COR-L47 (cell line): ENCODE measurements around the gene CLEC16A.
"Not testable (repeated sequence)": the region's sequence is repeated elsewhere in the genome, so short reads cannot be mapped to it uniquely, and the experiment has no call there.

Source experiments
- DNase-seq: peaks from one replicate; lab custom pipeline; 2025; lab: John Stamatoyannopoulos, UW

CLEC16A gene

DNA sequence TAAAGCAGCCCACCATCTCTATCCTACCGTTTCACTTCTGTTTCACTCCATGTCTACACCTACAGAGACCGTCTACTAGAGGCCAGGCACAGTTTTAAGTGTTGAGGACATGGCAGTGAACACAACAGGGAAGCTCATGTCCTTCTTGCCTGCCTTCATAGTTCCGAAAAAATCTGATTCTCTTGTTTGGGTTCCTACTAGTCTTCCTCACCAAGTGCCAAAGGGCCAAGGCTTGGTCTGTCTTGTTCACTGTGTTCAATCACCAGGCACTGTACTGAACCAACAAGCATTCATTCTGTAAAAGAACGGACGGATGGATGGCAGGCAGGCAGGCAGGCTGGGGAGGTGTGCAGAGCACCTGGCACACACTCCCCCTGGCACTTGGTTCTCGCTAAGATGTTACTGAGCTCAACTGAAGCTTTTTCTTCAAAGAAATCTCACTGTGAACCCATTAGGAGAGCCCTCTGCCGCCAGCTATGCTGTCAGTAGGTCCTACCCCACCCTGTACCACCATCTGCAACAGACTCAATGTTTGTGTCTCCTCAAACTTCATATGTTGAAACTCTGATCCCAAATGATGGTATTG is 4.6 kb upstream of the CLEC16A start:
- no peak for DNase-seq

DNA sequence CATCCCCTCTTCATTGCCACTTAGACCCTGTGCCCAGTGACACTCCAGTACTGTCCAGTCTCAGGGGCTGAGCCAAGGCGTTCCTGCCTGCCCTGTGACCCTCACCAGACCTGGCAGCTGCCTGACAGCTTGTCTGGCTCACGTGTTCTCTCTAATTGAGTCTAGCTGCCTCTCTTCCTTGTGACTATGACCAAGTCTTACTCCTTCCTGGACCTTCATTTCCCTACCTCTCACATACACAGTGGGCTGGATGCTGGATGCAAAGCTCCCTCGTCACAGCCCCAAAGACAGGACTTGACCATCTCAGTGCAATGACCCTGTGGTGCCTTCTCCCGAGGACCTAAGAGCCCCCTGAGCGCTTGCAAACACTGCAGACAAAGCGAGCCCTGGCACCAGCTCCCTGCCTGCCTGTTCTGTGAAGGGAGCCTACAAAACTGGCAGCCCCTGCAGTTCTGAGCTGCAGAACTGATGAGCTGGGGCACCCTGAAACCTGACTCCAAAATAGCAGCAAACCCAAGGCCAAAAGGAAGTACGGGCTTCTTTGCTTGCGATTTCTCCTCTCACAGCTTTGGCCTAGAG is 3.8 kb upstream of the CLEC16A start:
- no peak for DNase-seq

DNA sequence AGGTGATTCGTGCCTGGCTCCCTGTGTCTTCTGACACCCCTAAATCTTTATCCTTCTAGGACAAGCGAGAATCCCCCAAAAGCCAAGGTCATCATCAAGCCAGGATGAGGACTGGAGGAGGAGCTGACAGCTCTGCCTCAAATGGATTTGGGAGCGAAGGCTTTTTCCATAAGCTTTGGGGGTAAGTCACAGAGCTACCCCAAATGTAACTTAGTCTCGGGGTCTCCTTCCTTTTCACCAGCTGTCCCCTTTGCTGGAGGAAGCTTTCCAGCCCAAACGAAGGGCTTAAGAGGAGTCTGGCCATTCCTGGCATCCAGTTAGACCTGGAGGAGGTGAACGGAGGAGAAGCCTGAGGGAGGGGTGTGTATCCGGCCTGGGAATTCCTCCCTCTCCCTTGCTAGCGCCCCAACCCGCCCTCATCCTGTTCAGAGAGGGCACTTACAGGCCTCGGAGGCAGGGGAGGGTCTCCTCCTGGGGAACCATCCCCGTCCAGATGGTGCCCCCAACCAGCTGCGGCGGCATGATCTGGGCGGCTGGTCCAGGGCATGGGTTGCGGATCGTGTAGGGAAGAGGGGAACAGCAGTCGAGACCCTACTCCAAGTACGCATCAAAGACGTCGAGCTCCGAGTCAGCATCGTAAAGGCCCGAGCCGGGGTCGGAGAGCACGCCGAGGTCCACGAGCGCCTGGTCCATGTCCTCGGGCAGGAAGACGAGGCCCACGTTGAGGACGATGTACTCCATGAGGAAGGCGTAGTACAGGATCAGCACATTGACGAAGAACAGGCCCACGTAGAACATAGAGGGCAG is 3.0 kb upstream of the CLEC16A start:
- no peak for DNase-seq

DNA sequence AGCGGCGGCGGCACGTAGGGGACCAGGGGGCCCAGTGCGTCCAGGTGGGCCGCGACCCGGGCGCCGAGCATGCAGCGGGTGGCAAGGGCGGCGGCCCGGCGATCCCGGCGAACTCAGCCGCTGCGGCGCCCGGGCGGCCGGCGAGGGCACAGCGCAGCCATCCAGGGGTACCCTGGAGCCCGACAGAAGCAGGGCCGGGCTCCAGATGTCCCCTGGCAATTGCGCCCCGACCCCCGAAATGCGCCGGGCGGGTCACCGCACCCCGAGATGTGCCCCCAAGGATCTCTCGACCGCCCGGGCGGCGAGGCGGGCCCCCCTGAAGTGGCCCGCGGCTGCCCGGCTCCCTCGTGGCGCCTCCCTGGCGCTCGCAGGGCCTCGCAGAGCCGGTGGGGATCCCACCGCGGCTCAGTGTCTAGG is 2.4 kb upstream of the CLEC16A start:
- DNase-seq, result not testable (repeated sequence)

DNA sequence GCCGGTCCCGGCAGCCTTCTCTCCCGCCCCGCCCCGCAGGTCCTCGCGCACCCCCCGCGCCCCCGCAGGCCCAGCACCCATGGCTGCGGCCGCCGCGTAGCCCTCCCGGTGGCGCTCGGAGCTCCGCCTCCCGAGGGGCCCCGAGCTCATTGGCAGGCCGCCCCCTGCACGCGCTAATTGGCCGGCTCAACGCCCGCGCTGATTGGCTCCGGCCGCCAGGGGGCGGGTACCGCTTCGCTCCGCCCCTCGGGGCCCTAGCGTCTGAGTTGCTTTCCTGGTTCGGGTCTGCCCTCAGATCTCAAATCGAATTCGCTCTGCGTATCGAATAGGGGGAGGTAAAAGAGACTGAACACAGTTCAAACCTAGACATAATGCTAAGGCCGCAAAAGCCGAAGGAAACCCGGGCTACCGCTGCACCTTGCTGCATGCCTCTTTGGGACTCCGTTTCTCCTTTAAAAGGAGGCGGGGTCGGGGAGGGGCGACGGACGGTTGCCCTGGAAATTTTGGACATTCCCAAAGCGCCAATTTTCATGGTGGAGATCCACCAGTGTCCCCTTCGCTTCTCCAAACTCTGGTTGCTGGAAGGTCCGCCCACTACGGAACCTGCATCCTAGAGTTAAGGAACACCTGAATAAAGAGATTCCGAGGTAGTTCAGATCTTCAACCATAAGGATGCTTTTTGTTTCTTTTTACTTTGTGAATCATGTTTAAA is 1.9 kb upstream of the CLEC16A start, which contains the start of gene DEXI:
TSS of gene DEXI (minus strand) at position 117 of the 712 bp plus-strand sequence. CDS start 463 bp downstream, outside the sequence.
- peak; percentile 93 for DNase-seq

DNA sequence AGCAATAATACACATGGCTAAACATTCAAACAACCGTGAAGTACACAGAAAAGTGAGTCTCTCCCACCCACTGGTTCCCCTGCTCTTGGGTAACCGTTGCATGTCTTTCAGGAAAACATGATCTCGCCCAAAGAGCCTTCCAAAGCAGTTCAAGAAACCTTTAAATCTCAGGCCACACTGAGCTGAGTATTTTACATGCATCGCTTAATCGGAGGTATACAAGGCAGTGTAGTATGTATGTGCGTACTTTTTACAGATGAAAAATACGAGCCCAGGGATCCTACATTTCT is 1.4 kb upstream of the CLEC16A start:
- DNase-seq, result no peak

DNA sequence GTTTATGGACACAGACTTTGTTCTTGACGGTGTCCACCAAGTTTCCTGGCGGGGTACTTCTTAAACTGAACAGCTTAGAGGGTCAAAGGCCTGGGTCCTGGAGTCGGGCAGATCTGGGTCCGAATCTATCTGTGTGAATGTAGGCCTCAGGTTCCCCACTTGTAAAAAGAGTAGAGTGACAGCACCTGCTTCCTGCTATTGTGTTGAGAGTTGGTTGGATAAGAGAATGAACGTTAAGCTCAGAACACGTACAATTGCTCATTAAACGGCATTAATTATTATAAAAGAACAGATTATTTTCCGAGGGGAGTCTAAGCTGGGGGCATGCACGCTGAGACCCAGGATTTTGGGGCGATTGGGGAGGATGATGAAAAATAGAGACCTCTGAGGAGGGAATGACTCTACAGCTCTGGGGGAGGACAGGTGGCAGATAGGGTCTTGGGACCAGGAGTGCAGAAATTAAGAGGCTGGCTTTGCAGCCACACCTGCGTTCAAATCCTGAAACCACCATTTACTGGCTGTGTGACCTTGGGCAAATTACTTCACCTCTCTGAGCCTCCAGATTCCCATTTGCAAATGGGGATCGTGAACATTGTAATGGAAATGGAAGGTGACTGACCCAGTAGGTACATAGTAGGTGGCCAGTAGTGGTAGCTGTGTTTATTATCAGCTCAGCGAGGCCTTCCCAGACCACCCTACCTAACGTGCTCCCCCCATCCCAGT is 862 bp downstream of the CLEC16A start:
- no peak for DNase-seq

DNA sequence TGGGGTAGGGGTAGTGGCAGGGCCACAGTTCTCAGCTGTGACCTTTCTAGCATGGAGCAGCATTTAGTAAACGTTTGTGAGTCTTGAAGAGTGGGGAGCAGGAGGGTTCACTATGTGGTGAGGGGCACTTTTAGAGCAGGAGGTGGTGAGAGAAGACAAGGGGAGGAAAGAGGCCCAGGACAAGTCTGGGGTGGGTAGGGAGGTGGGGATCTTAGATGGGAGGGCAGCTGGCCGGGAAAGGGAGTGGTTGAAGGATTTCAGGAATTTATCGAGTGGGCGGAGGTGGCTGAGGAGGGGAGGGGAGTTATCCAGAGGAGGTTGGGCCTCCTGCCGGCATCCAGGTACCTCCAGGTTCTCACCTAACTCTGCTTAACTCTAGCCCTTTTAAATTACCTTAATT is 1.9 kb downstream of the CLEC16A start:
- no peak for DNase-seq

DNA sequence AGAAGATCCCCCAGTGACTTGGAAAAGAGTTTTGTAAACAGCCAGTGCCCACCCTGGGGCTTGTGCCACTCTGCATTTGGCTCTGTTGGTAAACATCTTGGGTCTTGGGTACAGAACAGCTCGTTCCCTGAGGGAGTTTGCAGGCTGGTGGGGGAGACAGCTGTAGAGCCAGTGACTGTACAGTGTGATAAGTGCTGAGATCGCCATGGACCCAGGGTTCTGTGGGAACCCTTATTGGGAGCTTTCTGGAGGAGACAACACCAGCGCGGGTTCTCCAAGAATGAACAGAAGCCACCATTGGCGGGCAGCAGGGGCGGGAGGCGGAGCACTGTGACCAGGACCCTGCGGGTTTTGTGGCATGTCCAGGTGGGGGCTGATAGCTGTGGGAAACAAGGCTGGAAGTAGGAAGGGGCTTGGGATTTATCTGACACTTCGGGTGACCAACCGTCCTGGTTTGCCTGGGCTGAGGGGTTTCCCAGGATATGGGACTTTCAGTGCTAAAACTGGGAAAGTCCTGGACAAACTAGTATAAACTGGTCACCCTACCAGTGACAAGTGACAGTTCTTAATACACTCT is 2.9 kb downstream of the CLEC16A start:
- no peak for DNase-seq

DNA sequence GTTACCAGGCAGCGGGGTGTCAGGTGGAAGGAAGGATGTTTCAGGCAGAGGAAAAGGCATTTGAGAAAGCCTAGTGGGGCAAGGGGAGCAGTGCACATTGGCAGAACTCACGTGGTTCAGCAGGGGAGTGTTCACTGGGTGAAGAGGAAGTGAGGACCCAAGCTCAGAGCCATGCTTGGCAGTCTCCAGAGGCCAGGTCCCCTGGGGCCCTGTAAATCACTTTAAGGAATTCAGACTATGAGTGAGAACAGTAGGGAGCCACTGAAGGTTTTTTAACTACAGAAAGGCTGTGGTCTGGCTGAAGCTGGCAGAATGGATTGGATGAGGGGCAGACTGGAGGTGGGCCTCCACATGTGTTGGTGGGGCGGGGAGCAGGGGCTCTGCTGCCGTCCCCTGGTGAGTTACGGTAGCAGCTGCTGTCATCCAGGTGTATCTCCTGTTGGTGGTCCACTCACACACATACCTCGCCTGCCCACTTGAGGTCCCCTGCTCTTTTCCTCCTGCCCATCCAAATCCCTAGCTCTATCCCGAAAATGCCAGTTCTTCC is 5.1 kb downstream of the CLEC16A start:
- no peak for DNase-seq

DNA sequence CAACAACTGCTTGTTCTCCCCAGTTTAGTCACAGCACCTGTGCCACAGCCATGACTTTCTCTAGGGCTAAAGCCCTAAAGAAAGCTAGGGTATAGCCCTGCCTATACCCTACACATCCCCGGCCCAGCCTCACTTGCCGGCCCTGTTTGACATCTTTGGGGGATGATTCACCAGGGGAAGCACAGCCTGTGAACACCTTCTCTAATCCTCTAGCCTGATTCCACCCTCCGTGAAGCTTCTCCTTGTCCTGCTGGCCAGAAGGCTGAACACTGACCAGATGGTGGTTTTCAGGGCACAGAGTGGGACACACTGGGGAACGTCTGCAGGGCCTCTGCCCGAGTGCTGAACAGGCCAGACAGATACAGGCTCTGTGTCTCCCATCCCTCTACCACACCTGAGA is 6.0 kb downstream of the CLEC16A start:
- DNase-seq, result no peak

DNA sequence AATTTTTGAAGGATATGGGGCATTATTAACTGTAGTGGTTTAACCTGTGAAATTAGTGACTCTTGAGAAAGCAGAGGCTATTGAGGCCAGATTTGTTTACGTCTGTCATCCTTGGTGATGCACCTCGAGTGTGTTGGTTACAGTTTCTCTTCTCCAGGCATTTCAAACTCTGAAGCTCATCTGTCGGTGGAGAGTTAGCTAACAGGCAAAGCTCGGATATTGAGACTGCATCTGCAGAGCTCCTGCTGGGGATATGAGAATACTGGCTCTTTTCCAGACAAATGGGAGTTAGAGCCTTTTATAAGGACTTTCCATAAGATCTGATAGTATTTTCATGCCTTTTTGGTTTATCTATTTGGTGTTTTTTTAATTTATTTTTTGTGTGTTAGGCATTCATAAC is 6.7 kb downstream of the CLEC16A start:
- no peak for DNase-seq

DNA sequence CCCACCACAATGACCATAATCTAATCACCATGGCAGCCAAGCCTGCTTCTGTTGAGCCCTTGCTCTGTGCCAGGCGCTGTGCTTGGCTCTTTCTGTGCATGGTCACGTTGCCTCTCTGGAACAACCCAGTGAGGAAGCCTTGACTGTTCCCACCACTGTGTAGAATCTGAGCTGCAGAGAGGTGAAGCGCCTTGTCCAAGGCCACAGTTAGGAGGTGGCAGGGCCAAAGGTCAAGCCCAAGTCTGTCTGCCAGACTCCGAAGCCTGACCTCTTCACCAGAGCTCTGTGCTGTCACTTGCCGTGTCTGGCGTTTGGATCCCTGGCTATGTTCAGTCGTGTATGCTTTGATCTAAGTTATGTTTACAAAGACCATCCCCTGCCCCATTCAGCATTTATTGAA is 10.5 kb downstream of the CLEC16A start:
- DNase-seq, result no peak

DNA sequence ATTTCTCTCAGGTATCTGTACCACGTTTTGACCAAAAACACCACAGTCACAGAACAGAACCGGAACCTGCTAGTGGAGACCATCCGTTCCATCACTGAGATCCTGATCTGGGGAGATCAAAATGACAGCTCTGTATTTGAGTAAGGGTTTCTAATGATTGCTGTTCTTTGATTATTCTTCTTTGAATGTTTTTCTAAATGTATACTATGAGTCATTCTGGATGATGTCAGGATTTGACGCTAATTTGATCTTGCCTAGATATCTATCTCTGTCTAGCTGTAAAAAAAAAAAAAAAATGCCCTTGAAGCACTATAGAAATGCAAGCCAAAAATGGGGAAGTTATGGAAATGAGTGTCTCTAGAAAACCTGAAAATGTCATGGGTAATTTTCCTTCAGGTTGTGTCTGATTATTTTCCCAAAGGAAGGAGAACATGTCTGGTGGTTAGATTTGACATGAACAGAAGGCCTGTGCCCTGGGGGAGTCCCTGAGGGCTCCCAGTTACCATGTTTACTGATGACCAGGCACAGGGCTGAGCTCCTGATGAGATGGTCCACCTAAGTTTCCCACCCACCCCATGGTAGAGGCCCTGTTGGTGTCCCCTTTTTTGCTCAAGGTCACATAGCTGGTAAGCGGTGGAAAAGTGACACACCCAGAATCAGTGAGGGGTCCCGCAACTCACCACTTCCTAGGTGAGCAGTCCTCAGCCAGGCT is 13.6 kb downstream of the CLEC16A start:
- no peak for DNase-seq

DNA sequence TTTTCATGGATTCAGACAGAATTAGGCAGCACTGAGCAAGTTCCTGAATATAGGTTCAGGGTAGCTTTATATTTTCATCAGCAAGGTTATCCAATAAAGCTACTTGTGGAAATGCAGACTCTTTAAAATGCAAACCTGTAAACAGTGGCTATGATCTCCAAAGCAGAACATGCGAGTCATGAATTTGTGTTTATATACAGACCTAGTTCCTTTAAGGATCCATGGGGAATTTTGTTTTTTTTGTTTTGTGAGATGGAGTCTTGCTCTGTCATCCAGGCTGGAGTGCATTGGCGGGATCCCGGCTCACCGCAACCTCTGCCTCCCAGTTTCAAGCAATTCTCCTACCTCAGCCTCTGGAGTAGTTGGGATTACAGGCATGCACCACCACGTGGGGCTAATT is 14.8 kb downstream of the CLEC16A start:
- DNase-seq, result no peak

DNA sequence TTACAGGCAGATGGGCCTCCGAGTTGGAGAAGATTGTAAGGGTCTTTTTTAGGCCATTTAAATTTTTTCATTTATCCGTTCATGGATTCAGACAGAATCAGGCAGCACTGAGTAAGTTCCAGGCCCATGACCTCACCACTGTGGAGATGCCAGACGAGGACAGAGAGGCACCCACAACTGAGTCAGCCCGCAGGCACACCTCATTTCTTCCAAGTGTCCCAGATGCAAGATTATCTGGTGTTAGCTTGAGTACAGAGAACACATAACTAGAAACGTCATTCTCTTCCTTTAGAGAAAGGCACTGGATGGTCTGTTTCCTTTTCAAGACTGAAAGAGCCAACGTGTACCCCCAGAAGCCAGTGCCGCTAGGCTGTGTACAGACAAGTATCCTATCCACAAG is 16.9 kb downstream of the CLEC16A start:
- no peak for DNase-seq

DNA sequence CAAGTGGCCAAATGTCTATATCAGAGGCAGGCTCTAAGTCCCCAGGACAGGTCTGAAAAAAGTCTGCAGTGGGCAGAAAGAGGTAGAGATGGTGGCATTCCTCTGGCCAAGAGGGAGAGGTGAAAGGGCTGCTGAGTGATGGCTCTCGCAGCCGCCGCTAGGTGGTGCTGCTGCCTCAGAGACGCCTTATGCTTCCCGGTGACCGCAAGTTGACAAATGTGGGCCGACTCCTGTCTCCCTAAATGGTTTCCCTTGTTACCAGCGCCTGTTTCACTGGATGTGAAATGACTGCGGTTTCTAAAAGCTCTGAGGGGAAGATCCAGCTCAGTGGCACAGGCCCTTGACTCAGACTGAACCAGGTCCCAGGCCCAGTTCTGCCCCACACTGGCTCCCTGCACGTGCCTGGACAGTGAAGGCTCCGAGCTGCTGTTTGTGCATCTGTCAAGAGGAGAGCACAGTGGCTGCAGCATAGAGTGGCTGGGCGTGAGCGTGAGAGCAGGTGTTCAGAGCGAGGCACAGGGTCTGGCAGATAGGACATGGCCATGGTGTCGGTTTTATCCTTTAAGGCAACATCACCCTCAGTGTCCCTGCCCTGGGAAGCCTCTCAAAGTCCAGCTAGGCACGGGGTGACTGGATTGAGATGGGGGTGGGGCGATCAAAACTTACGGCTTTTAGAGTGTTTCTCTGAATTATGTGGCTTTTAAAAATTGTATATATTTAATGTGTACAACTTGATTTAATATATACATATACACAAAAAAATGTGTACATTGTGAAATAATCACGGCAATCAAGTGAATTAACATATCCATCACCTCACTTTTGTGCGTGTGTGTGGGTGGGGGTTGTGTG is 19.9 kb downstream of the CLEC16A start:
- DNase-seq, result peak; percentile 48

DNA sequence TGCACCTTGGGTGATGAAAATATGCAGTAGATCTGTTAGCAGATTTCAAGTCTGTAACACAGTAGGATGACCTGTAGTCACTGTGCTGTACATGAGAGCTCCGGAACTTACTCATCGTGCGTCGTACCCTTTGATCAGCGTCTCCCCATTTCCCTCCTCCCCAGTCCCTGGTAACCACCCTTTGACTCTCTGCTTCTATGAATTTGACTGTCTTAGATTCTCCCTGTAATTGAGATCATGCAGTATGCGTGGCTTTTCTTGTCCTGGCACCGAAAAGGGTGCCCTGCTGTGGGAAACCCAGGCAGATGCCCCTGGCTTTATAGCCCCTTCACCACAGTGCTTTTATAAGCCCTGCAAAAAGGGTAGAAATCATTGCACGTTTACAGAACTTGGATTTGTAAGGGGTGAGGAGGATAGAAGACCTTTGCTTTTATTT is 20.5 kb downstream of the CLEC16A start:
- no peak for DNase-seq

DNA sequence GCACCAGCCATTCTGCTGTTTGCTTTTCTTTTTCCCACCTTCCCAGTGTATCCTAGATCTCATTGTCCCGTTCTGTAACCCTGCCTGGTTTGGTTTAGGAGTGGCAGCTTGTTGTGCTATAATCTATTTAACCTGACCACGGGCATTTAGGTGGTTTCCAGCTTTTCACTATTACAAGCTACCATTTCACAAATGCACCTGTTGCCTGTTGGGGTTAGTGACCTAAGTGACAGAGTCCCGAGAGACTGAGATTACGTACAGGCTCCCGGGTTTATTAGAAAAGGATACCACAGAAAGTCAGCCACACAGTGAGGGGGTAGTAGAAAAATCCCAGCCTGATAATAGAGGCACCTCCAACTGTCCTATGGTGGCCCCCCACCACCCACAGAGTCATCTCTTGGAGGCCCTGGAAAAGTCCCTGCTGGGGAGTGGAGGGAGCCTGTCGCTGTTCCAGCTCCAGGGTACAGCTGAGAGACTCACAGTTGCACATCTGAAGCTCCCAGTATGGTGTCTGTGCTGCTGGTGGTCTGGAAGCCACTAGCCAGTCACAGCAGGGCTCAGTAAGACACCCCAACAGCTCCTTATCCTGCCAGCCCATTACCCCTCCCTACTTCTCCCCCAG is 21.2 kb downstream of the CLEC16A start:
- DNase-seq, result no peak
